IPS-18a (cell line): ENCODE measurements around the gene CREBZF.
"Not testable (repeated sequence)": the region's sequence is repeated elsewhere in the genome, so short reads cannot be mapped to it uniquely, and the experiment has no call there.

Experiments
- H3K27ac ChIP-seq: one replicate; pipeline ENCODE4 v1.5.1; 2013; ENCODE audit warnings: low read length
- H3K27me3 ChIP-seq: one replicate; pipeline ENCODE4 v1.6.1; 2013; ENCODE audit warnings: mild to moderate bottlenecking, low read length; ENCODE audit not compliant: control insufficient read depth, insufficient read depth
- H3K36me3 ChIP-seq: one replicate; pipeline ENCODE4 v1.6.1; 2013; ENCODE audit warnings: low read depth, low read length; ENCODE audit not compliant: control insufficient read depth
- H3K4me1 ChIP-seq: one replicate; pipeline ENCODE4 v1.6.1; 2013; ENCODE audit warnings: low read depth, low read length; ENCODE audit not compliant: control insufficient read depth
- H3K4me3 ChIP-seq: one replicate; pipeline ENCODE4 v1.5.1; 2013; ENCODE audit warnings: low read length
- H3K9ac ChIP-seq: one replicate; pipeline ENCODE4 v1.6.1; 2013; ENCODE audit warnings: mild to moderate bottlenecking, low read length, moderate library complexity
- H3K9me3 ChIP-seq: one replicate; pipeline ENCODE4 v1.6.1; 2013; ENCODE audit warnings: low read depth, low read length; ENCODE audit not compliant: control insufficient read depth

The CREBZF gene

DNA sequence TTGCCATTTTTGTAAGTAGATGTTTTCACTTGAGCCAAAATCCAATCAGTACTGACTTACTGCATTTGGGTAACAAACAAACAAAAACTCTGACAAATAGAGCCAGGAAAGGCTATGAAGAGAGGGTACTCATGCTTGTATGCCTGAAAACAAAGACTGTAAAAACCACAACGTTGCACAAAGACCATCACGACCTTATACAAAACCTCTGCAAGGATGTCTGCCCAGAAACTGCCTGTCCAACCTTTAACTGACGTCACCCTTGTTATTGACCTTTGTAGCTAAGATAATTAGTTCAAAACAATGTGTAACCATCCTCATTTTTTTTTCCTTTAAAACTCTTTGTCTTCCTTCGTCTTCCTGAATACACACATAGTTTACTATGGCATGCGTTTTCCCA is 804 bp upstream of the CREBZF start:
- peak overlapping the region; percentile 87 for H3K27ac ChIP-seq

GRCh38 chr11:85663753-85664614 is 945 bp downstream of the CREBZF start:
- Histone ChIP-seq H3K4me1 (peaks cover 6% of the 10 kb centered on the region), H3K4me3 (peak overlapping the region; percentile 90), H3K27me3 (no peaks in the 10 kb centered on the region), H3K9me3 (no peaks in the 10 kb centered on the region), H3K9ac (peak overlapping the region; percentile 99), H3K27ac (peak overlapping the region; percentile 87), H3K36me3 (peaks cover 38% of the 10 kb centered on the region)

More for the DNA sequence above, 804 bp upstream of the CREBZF start:
- Histone ChIP-seq H3K4me1 (peaks cover 6% of the 10 kb centered on the region), H3K4me3 (peak overlapping the region; percentile 90), H3K36me3 (peaks cover 20% of the 10 kb centered on the region), H3K9me3 (no peaks in the 10 kb centered on the region), H3K27me3 (no peaks in the 10 kb centered on the region), H3K9ac (peak overlapping the region; percentile 99)

GRCh38 chr11:85663080-85663752 is 1.7 kb downstream of the CREBZF start:
- H3K9ac ChIP-seq, result peak overlapping the region; percentile 99
- H3K36me3 ChIP-seq, result peaks cover 45% of the 10 kb centered on the region
- peaks cover 6% of the 10 kb centered on the region for H3K4me1 ChIP-seq
- H3K9me3 ChIP-seq, result no peaks in the 10 kb centered on the region
- no peaks in the 10 kb centered on the region for H3K27me3 ChIP-seq
- no peak overlapping the region for H3K27ac ChIP-seq
- H3K4me3 ChIP-seq, result peak overlapping the region; percentile 90

DNA sequence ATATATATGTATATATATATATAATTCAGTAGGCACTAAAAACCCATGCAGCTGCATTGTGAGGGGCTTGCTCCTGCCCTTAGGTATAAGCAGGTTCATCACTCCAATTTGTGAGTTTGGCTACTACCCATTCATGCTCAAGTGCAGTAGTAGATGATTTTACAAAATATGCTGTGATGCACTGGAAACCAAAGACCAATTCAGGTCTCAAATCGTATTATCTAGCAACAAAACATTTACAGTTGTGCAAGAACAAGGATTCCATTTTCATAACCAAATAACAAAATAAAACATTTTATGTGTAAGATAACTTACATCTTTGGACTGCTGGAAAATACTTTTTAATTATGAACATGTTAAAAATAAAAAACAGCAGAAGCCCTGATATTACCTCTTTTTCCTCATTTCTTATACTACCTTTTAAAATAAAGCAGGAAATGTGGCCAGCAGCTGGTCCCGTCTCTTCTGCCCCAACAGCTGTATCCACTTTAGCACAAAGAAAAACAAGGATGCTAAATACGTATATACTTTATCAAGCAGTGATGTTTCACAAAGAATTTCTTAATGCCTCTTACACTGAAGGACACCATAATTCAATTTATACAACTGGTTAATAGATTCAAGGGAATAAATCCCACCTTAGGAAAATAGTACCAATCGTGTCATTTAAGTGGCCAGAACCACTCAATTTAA is 2.8 kb downstream of the CREBZF start:
- Histone ChIP-seq H3K9ac (peak overlapping the region; percentile 99), H3K9me3 (no peaks in the 10 kb centered on the region), H3K4me1 (peaks cover 6% of the 10 kb centered on the region), H3K4me3 (peak overlapping the region; percentile 90), H3K27ac (no peak overlapping the region), H3K27me3 (no peaks in the 10 kb centered on the region), H3K36me3 (peaks cover 56% of the 10 kb centered on the region)

GRCh38 chr11:85658180-85658579 is 6.7 kb downstream of the CREBZF start:
- Histone ChIP-seq H3K9ac (no peak overlapping the region), H3K9me3 (no peaks in the 10 kb centered on the region), H3K4me1 (no peaks in the 10 kb centered on the region), H3K4me3 (no peak overlapping the region), H3K36me3 (peaks cover 74% of the 10 kb centered on the region), H3K27me3 (no peaks in the 10 kb centered on the region), H3K27ac (no peak overlapping the region)

DNA sequence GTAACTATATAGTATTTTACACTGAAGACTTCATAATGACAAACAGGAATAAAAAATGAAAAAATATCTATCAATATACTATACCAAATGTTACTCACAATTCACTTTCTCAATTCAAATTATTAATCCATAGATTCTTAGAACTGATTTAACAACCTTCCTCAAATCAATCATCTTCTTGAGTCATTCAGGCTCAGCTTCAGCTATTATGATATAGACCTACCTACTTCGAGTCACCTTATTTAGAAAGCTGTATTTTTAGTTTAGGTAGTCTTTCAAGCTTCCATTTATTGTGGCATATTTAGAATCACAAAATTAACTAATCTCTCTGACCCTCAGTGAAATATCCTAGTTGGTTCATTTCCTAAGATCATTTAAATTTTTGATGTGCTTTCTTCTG is 8.2 kb downstream of the CREBZF start:
- Histone ChIP-seq H3K27ac (no peak overlapping the region), H3K9me3 (no peaks in the 10 kb centered on the region), H3K4me3 (no peak overlapping the region), H3K4me1 (no peaks in the 10 kb centered on the region), H3K9ac (no peak overlapping the region), H3K36me3 (peaks cover 67% of the 10 kb centered on the region), H3K27me3 (no peaks in the 10 kb centered on the region)

GRCh38 chr11:85654343-85654742 is 10.6 kb downstream of the CREBZF start:
- not testable (repeated sequence) for H3K9ac ChIP-seq, H3K27ac ChIP-seq, H3K9me3 ChIP-seq, H3K4me3 ChIP-seq, H3K4me1 ChIP-seq, H3K27me3 ChIP-seq
- peaks cover 49% of the 10 kb centered on the region for H3K36me3 ChIP-seq

GRCh38 chr11:85652786-85653447 is 12.0 kb downstream of the CREBZF start:
- no peak overlapping the region for H3K27ac ChIP-seq
- no peaks in the 10 kb centered on the region for H3K27me3 ChIP-seq
- H3K36me3 ChIP-seq, result peaks cover 35% of the 10 kb centered on the region
- H3K9ac ChIP-seq, result no peak overlapping the region
- H3K9me3 ChIP-seq, result no peaks in the 10 kb centered on the region
- H3K4me3 ChIP-seq, result no peak overlapping the region
- peaks cover 6% of the 10 kb centered on the region for H3K4me1 ChIP-seq

GRCh38 chr11:85651118-85651517 is 13.8 kb downstream of the CREBZF start:
- no peaks in the 10 kb centered on the region for H3K27me3 ChIP-seq
- peaks cover 6% of the 10 kb centered on the region for H3K4me1 ChIP-seq
- no peaks in the 10 kb centered on the region for H3K9me3 ChIP-seq
- peaks cover 17% of the 10 kb centered on the region for H3K36me3 ChIP-seq
- H3K27ac ChIP-seq, result no peak overlapping the region
- no peak overlapping the region for H3K4me3 ChIP-seq
- no peak overlapping the region for H3K9ac ChIP-seq

DNA sequence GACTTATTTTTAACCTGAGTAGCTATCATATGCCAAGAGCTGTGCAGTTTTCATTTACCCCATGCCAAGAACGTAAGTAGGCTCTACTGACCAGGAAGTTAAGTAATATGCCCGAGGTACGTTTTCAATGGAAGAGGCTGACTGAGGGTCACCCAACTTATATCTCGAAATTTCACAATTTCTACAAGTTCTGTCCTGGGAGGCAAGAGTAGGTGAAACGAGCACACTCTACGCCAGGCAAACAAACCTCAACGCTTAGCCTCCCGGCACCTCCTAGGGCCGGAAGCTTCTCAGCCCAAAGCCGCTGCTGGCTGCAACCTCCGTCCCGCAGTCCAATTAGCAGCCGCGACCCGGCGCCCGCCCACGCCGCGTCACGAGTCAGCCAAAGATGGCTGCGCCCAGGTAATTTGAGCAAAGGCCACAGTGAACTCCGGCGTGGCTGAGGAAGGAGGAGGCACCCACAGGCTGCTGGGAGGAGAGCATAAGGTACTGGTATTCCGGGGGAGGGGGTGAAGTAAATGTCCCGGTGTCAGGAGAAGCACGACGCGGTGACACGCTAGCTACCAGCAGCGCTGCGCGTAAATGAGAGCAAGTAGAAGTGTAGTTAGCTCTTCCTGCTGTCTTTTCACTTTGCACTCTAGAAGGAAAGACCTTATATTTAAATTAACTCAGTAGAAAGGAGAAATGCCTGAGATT is 17.2 kb downstream of the CREBZF start, which contains the start of gene TMEM126A:
Gene TMEM126A (plus strand): TSS at position 364 of the 696 bp plus-strand sequence. CDS start 2,289 bp downstream, outside the sequence.
- Histone ChIP-seq H3K4me1 (peaks cover 6% of the 10 kb centered on the region), H3K9ac (peak within 1 kb of the TSS; percentile 85), H3K4me3 (peak within 1 kb of the TSS; percentile 95), H3K27me3 (no peaks in the 10 kb centered on the region), H3K9me3 (no peaks in the 10 kb centered on the region), H3K27ac (peak within 1 kb of the TSS; percentile 92), H3K36me3 (peaks cover 5% of the 10 kb centered on the region)
